Glutamatergic neuron (in vitro differentiated cells): Measurements from ENCODE around the gene LRRC7. TPM values are rescaled to one million over a fixed set of nuclear protein-coding genes. Genes with fewer than 3 reads are reported as not detected.

Source experiments
- DNase-seq: peaks from one replicate; pipeline ENCODE4 v3.0.0; 2022
- H3K27ac Mint-ChIP-seq: one replicate; pipeline ENCODE4 v1.8.0; 2020; ENCODE audit warnings: mild to moderate bottlenecking, mixed read lengths, inconsistent platforms; ENCODE audit not compliant: unreplicated experiment
- H3K27me3 Mint-ChIP-seq: one replicate; pipeline ENCODE4 v1.8.0; 2020; ENCODE audit warnings: mild to moderate bottlenecking, moderate library complexity, mixed read lengths, inconsistent platforms; ENCODE audit not compliant: unreplicated experiment
- H3K36me3 Mint-ChIP-seq: one replicate; pipeline ENCODE4 v1.8.0; 2020; ENCODE audit warnings: mild to moderate bottlenecking, mixed read lengths, inconsistent platforms; ENCODE audit not compliant: unreplicated experiment
- H3K4me1 Mint-ChIP-seq: one replicate; pipeline ENCODE4 v1.8.0; 2020; ENCODE audit warnings: mild to moderate bottlenecking, low read depth, mixed read lengths, inconsistent platforms; ENCODE audit not compliant: unreplicated experiment
- H3K4me3 Mint-ChIP-seq: one replicate; pipeline ENCODE4 v1.8.0; 2020; ENCODE audit warnings: mild to moderate bottlenecking, mixed read lengths, inconsistent platforms; ENCODE audit not compliant: unreplicated experiment
- H3K9me3 Mint-ChIP-seq: one replicate; pipeline ENCODE4 v1.8.0; 2020; ENCODE audit warnings: mild to moderate bottlenecking, moderate library complexity, mixed read lengths, inconsistent platforms; ENCODE audit not compliant: unreplicated experiment
- CTCF ChIP-seq: fragments of 200-600 bp; sonication (generic); IDR thresholded peaks from one replicate; pipeline ENCODE4 v1.5.0; 2021; ENCODE audit not compliant: partially characterized antibody, unreplicated experiment
- total RNA-seq: library from RNA; stranded (reverse); fragmentation: NEBNext Ultra II Directional; extraction: Animal tissue kit (Norgen Biotek cat#: 25700); gene quantifications from one replicate; pipeline ENCODE4 v1.2.1, GENCODE V29; 2021; ENCODE audit not compliant: unreplicated experiment

LRRC7 gene
- total RNA-seq, 1 donor from 2014 or later, result 19.1 TPM

- no peaks in the 10 kb centered on the region for H3K36me3 Mint-ChIP-seq
- H3K27ac Mint-ChIP-seq, result no peak overlapping the region
- no peak overlapping the region for H3K4me3 Mint-ChIP-seq
- H3K27me3 Mint-ChIP-seq, result no peaks in the 10 kb centered on the region
- H3K4me1 Mint-ChIP-seq, result peaks cover 3% of the 10 kb centered on the region
- H3K9me3 Mint-ChIP-seq, result no peaks in the 10 kb centered on the region
- DNase-seq, result no peak
- TF ChIP-seq CTCF, result no peak
Observed at GRCh38 chr1:70079546-70079945, 511.8 kb downstream of the LRRC7 start.

GRCh38 chr1:70083519-70083918, 515.8 kb downstream of the LRRC7 start:
- Mint-ChIP-seq H3K4me1 (no peaks in the 10 kb centered on the region), H3K27ac (no peak overlapping the region), H3K4me3 (no peak overlapping the region), H3K36me3 (no peaks in the 10 kb centered on the region), H3K9me3 (no peaks in the 10 kb centered on the region), H3K27me3 (no peaks in the 10 kb centered on the region)
- no peak for TF ChIP-seq CTCF
- DNase-seq, result no peak

DNA sequence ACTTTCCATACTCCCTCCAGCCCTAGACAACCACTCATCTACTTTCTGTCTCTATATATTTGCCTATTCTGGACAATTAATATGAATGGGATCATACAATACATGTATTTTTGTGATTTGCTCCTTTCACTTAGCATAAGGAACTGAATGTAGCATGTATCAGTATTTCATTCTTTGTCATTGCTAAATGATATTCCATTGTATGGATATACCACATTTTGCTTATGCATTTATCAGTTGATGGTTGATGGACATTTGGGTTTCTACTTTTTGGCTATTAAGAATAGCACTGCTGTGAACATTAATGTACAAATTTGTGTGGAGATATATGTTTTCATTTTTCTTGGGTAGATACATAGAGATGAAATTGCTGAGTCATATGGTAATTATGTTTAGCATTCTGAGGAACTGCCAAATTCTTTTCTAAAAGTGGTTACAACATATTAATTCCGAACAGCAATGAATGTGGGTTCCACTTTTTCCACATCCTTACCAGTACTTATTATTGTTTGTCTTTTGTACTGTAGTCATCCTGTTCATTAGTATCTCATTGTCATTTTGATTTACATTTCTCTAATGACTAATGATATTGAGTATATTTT, 516.7 kb downstream of the LRRC7 start:
- Mint-ChIP-seq H3K4me1 (no peaks in the 10 kb centered on the region), H3K27ac (no peak overlapping the region), H3K9me3 (no peaks in the 10 kb centered on the region), H3K36me3 (no peaks in the 10 kb centered on the region), H3K4me3 (no peak overlapping the region), H3K27me3 (no peaks in the 10 kb centered on the region)
- TF ChIP-seq CTCF, result no peak
- DNase-seq, result no peak

DNA sequence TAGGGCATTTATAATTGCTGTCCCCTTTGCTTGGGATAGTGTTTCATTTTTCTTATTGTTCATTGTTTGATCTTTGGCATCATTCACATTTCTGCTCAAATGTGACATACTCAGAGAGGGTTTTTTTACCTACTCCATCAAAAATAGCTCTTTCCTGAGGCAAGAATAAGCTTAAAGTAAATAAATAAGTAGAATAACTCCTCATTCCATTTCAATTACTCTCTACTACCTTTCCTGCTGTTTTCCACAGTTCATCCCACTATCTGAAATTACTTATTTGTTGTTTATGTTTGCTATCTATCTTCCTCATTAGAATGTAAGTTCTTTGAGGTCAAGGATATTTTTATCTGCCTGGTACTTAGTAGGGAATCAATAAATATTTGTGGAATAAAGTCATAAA, 517.8 kb downstream of the LRRC7 start:
- Mint-ChIP-seq H3K27ac (no peak overlapping the region), H3K4me1 (no peaks in the 10 kb centered on the region), H3K36me3 (no peaks in the 10 kb centered on the region), H3K27me3 (no peaks in the 10 kb centered on the region), H3K9me3 (no peaks in the 10 kb centered on the region), H3K4me3 (no peak overlapping the region)
- no peak for TF ChIP-seq CTCF
- no peak for DNase-seq

- H3K27ac Mint-ChIP-seq, result no peak overlapping the region
- no peaks in the 10 kb centered on the region for H3K36me3 Mint-ChIP-seq
- no peaks in the 10 kb centered on the region for H3K27me3 Mint-ChIP-seq
- H3K4me3 Mint-ChIP-seq, result no peak overlapping the region
- no peak for DNase-seq
- no peaks in the 10 kb centered on the region for H3K4me1 Mint-ChIP-seq
- TF ChIP-seq CTCF, result no peak
- no peaks in the 10 kb centered on the region for H3K9me3 Mint-ChIP-seq
Observed at GRCh38 chr1:70086897-70087296, 519.2 kb downstream of the LRRC7 start.
